Measurements from ENCODE around the gene MOV10L1. TPM values are rescaled to one million over a fixed set of nuclear protein-coding genes. Genes with fewer than 3 reads are reported as not detected.

The MOV10L1 gene
- total RNA-seq, 3 donors from 2014 or later: 0.16 to 0.44 (median 0.33) TPM

- Histone ChIP-seq H3K4me1 (no peaks in the 10 kb centered on the region), H3K9me3 (no peaks in the 10 kb centered on the region), H3K27me3 (peaks cover 6 to 43% of the 10 kb centered on the region in 2 donors), H3K36me3 (no peaks in the 10 kb centered on the region), H3K27ac (no peak overlapping the region), H3K4me3 (no peak overlapping the region)
- intact Hi-C loops (cut with DNase I; ENCODE audit: low total_unique reads): loop anchor here (10.0 kb wide), 1 partner anchor 295 kb away; no protein-coding TSS in a partner anchor
- TF ChIP-seq CTCF (IDR thresholded peaks at IDR 0.05) (no peak), POLR2A (IDR thresholded peaks at IDR 0.05) (no peak), POLR2AphosphoS5 (IDR thresholded peaks at IDR 0.05) (no peak)
- DNase-seq (ENCODE audit: low spot score in 2 of 2): no peak
Observed at GRCh38 chr22:50059881-50060262, 29.9 kb upstream of the MOV10L1 start.

GRCh38 chr22:50060441-50061140 lies 29.2 kb upstream of the MOV10L1 start:
- no peak for DNase-seq (ENCODE audit: low spot score in 2 of 2)
- intact Hi-C loops (cut with DNase I; ENCODE audit: low total_unique reads): no loop called here

GRCh38 chr22:50061141-50061823 lies 28.5 kb upstream of the MOV10L1 start:
- TF ChIP-seq CTCF (IDR thresholded peaks at IDR 0.05): no peak
- TF ChIP-seq POLR2AphosphoS5 (IDR thresholded peaks at IDR 0.05): no peak
- no peak for TF ChIP-seq POLR2A (IDR thresholded peaks at IDR 0.05)
- no peaks in the 10 kb centered on the region for H3K36me3 ChIP-seq
- no peak overlapping the region for H3K4me3 ChIP-seq
- DNase-seq (ENCODE audit: low spot score in 2 of 2): no peak
- H3K9me3 ChIP-seq: no peaks in the 10 kb centered on the region
- H3K27ac ChIP-seq: no peak overlapping the region
- intact Hi-C loops (cut with DNase I; ENCODE audit: low total_unique reads): no loop called here
- peaks cover 6 to 43% of the 10 kb centered on the region in 2 donors for H3K27me3 ChIP-seq
- H3K4me1 ChIP-seq: no peaks in the 10 kb centered on the region

More at GRCh38 chr22:50060441-50061140, 29.2 kb upstream of the MOV10L1 start:
- no peak for TF ChIP-seq POLR2A (IDR thresholded peaks at IDR 0.05)
- TF ChIP-seq POLR2AphosphoS5 (IDR thresholded peaks at IDR 0.05): no peak
- no peak for TF ChIP-seq CTCF (IDR thresholded peaks at IDR 0.05)
- no peaks in the 10 kb centered on the region for H3K36me3 ChIP-seq
- H3K4me1 ChIP-seq: no peaks in the 10 kb centered on the region
- H3K9me3 ChIP-seq: no peaks in the 10 kb centered on the region
- H3K27me3 ChIP-seq: peaks cover 6 to 43% of the 10 kb centered on the region in 2 donors
- H3K4me3 ChIP-seq: no peak overlapping the region
- H3K27ac ChIP-seq: no peak overlapping the region

GRCh38 chr22:50061824-50062355 lies 27.9 kb upstream of the MOV10L1 start:
- H3K36me3 ChIP-seq: no peaks in the 10 kb centered on the region
- H3K27me3 ChIP-seq: peaks cover 6 to 43% of the 10 kb centered on the region in 2 donors
- intact Hi-C loops (cut with DNase I; ENCODE audit: low total_unique reads): no loop called here
- TF ChIP-seq POLR2A (IDR thresholded peaks at IDR 0.05) (no peak), POLR2AphosphoS5 (IDR thresholded peaks at IDR 0.05) (no peak), CTCF (IDR thresholded peaks at IDR 0.05) (no peak)
- no peak overlapping the region for H3K27ac ChIP-seq
- no peak for DNase-seq (ENCODE audit: low spot score in 2 of 2)
- H3K9me3 ChIP-seq: no peaks in the 10 kb centered on the region
- no peaks in the 10 kb centered on the region for H3K4me1 ChIP-seq
- no peak overlapping the region for H3K4me3 ChIP-seq

Data from breast epithelium (tissue), 4 donors.